IMR-90 (cell line): ENCODE results near the gene SEBOX. TPM values are rescaled to one million over a fixed set of nuclear protein-coding genes. Genes with fewer than 3 reads are reported as not detected.

ENCODE experiments used
- ATAC-seq: fragments of 200-7000 bp; cut with Tn5 transposase; 2 replicates; pipeline ENCODE4 v1.9.1; 2020; ENCODE audit warnings: low read depth, mild to moderate bottlenecking, moderate library complexity
- BruUV-seq: library from RNA; stranded (reverse); fragments of 400-500 nt; replicated peaks from 2 replicates; lab custom pipeline; 2021; lab: Mats Ljungman, UMichigan
- CTCF ChIA-PET: fragments of 300-600 bp; formaldehyde crosslinking; extraction: SDS; loops from one replicate; lab custom pipeline; 2021; ENCODE audit warnings: antibody characterized with exemption; lab: Yijun Ruan, JAX
- POLR2A ChIA-PET: fragments of 300-600 bp; sonication (Branson Sonifier 250); formaldehyde crosslinking; loops from one replicate; lab custom pipeline; 2022; ENCODE audit warnings: antibody characterized with exemption; ENCODE audit not compliant: unreplicated experiment; lab: Charles Lee
- DNase-seq: peaks from one replicate; pipeline ENCODE4 v3.0.0; 2013
- H2AFZ ChIP-seq: replicated peaks from 2 replicates; pipeline ENCODE3; 2013; ENCODE audit warnings: low read length, mild to moderate bottlenecking; ENCODE audit not compliant: poor library complexity
- H2AK5ac ChIP-seq: 2 replicates; pipeline ENCODE4 v1.6.1; 2013; ENCODE audit warnings: low read depth, low read length, inconsistent platforms
- H2AK9ac ChIP-seq: replicated peaks from 2 replicates; pipeline ENCODE3; 2013; ENCODE audit warnings: mild to moderate bottlenecking, low read depth, low read length, moderate library complexity; ENCODE audit not compliant: poor library complexity
- H2BK120ac ChIP-seq: 2 replicates; pipeline ENCODE4 v1.6.1; 2013; ENCODE audit warnings: low read depth, low read length, inconsistent platforms
- H2BK15ac ChIP-seq: 3 replicates; pipeline ENCODE4 v1.6.1; 2013; ENCODE audit warnings: low read depth, low read length, inconsistent platforms
- H2BK20ac ChIP-seq: 2 replicates; pipeline ENCODE4 v1.6.1; 2013; ENCODE audit warnings: low read depth, mild to moderate bottlenecking, inconsistent platforms, low read length, moderate library complexity
- H2BK5ac ChIP-seq: 2 replicates; pipeline ENCODE4 v1.6.1; 2013; ENCODE audit warnings: mild to moderate bottlenecking, low read depth, low read length, inconsistent platforms; ENCODE audit not compliant: poor library complexity, severe bottlenecking
- H3K14ac ChIP-seq: replicated peaks from 2 replicates; pipeline ENCODE4 v1.6.1; 2013; ENCODE audit warnings: low read depth, low read length, inconsistent platforms
- H3K18ac ChIP-seq: 2 replicates; pipeline ENCODE4 v1.6.1; 2013; ENCODE audit warnings: low read depth, low read length, control low read depth
- H3K23ac ChIP-seq: 2 replicates; pipeline ENCODE4 v1.6.1; 2013; ENCODE audit warnings: low read depth, low read length, inconsistent platforms
- H3K27ac ChIP-seq: 2 replicates; pipeline ENCODE4 v1.5.1; 2013; ENCODE audit warnings: mild to moderate bottlenecking, control low read depth, low read length; ENCODE audit not compliant: insufficient read depth
- H3K27me3 ChIP-seq: 2 replicates; pipeline ENCODE4 v1.6.1; 2013; ENCODE audit warnings: low read length; ENCODE audit not compliant: control insufficient read depth, insufficient read depth
- H3K36me3 ChIP-seq: 2 replicates; pipeline ENCODE4 v1.6.1; 2013; ENCODE audit warnings: low read length, mixed read lengths; ENCODE audit not compliant: control insufficient read depth, insufficient read depth
- H3K4ac ChIP-seq: 2 replicates; pipeline ENCODE4 v1.6.1; 2013; ENCODE audit warnings: low read depth, low read length, inconsistent platforms
- H3K4me1 ChIP-seq: 2 replicates; pipeline ENCODE4 v1.6.1; 2013; ENCODE audit warnings: low read length, mixed read lengths; ENCODE audit not compliant: control insufficient read depth, insufficient read depth
- H3K4me2 ChIP-seq: 2 replicates; pipeline ENCODE4 v1.6.1; 2013; ENCODE audit warnings: low read depth, mild to moderate bottlenecking, control low read depth, low read length, moderate library complexity
- H3K4me3 ChIP-seq: 2 replicates; pipeline ENCODE4 v1.5.1; 2013; ENCODE audit warnings: low read depth, mild to moderate bottlenecking, control low read depth, low read length, moderate library complexity; ENCODE audit not compliant: insufficient read depth
- H3K56ac ChIP-seq: 2 replicates; pipeline ENCODE4 v1.6.1; 2013; ENCODE audit warnings: low read length, inconsistent platforms; ENCODE audit not compliant: insufficient read depth; ENCODE audit errors: extremely low read depth
- H3K79me1 ChIP-seq, 2 experiments: 2 replicates each; pipeline ENCODE4 v1.6.1; 2013; ENCODE audit warnings: low read length in 2 of 2, inconsistent platforms in 1 of 2, low read depth in 1 of 2
- H3K9ac ChIP-seq: 2 replicates; pipeline ENCODE4 v1.6.1; 2013; ENCODE audit warnings: low read depth, low read length, control low read depth
- H3K9me1 ChIP-seq: 2 replicates; pipeline ENCODE4 v1.6.1; 2013; ENCODE audit warnings: low read length, inconsistent platforms; ENCODE audit not compliant: insufficient read depth
- H3K9me3 ChIP-seq: 2 replicates; pipeline ENCODE4 v1.6.1; 2013; ENCODE audit warnings: low read length; ENCODE audit not compliant: control insufficient read depth, insufficient read depth
- H4K20me1 ChIP-seq: 2 replicates; pipeline ENCODE4 v1.6.1; 2013; ENCODE audit warnings: low read length, inconsistent platforms; ENCODE audit not compliant: insufficient read depth
- H4K5ac ChIP-seq: 2 replicates; pipeline ENCODE4 v1.6.1; 2013; ENCODE audit warnings: mild to moderate bottlenecking, low read depth, low read length, control low read depth
- H4K8ac ChIP-seq, 2 experiments: 2 replicates each; pipeline ENCODE4 v1.6.1; 2013; ENCODE audit warnings: low read depth in 2 of 2, low read length in 2 of 2, control low read depth in 1 of 2, inconsistent platforms in 1 of 2
- H4K91ac ChIP-seq: 2 replicates; pipeline ENCODE4 v1.6.1; 2013; ENCODE audit warnings: low read depth, low read length, inconsistent platforms; ENCODE audit not compliant: insufficient read depth
- MAFK ChIP-seq: IDR thresholded peaks from 2 replicates; pipeline ENCODE4 v1.6.1; 2012; ENCODE audit warnings: low read depth, low read length, improper control_type of control experiment
- RCOR1 ChIP-seq: IDR thresholded peaks from 2 replicates; pipeline ENCODE4 v1.6.1; 2012; ENCODE audit warnings: mild to moderate bottlenecking, low read length, improper control_type of control experiment; ENCODE audit not compliant: insufficient replicate concordance
- WGBS, 2 experiments: methylation state at CpG; one replicate each; pipeline versions ENCODE4 v1.1.5 to v1.1.7; 2013; ENCODE audit warnings: missing lambda C conversion rate in 2 of 2; ENCODE audit not compliant: insufficient read length in 1 of 2; ENCODE audit errors: extremely low coverage in 2 of 2; 5-methylcytosine and 5-hydroxymethylcytosine counted together
- dilution Hi-C: fragments of 300-500 bp; cut with HindIII; formaldehyde crosslinking; loops from one replicate; pipeline ENCODE4 v1.14.3; 2018; ENCODE audit warnings: low sequenced_read_pairs; ENCODE audit not compliant: unreplicated experiment
- in situ Hi-C: fragments of 300-500 bp; cut with MboI; formaldehyde crosslinking; loops from 3 replicates; pipeline ENCODE4 v1.14.3; 2019; ENCODE audit warnings: low sequenced_read_pairs, inconsistent platforms, mixed read lengths
- intact Hi-C: fragments of 100-400 bp; cut with micrococcal nuclease; formaldehyde crosslinking; loops from 2 replicates; pipeline ENCODE4 v1.10.0; 2022
- polyA plus RNA-seq, 3 experiments: library from polyadenylated mRNA; depleted of rRNA; stranded (reverse); fragments of >200 nt; gene quantifications; 2 replicates each; pipeline ENCODE4 v1.2.3, GENCODE V29; 2012; ENCODE audit warnings: low replicate concordance in 1 of 3
- total RNA-seq: library from RNA; depleted of rRNA; stranded (reverse); fragments of >200 nt; gene quantifications from 2 replicates; pipeline ENCODE4 v1.2.3, GENCODE V29; 2012
- TF ChIP-seq, protein P1 (sequence below): fragments of 150-350 bp; IDR thresholded peaks from 2 replicates; pipeline ENCODE4 v1.6.1; 2016; ENCODE audit warnings: low read depth, mild to moderate bottlenecking, low read length, moderate library complexity, borderline replicate concordance
- TF ChIP-seq, protein P2 (sequence below): fragments of 150-350 bp; IDR thresholded peaks from 2 replicates; pipeline ENCODE4 v1.6.1; 2017; ENCODE audit warnings: mild to moderate bottlenecking, antibody characterized with exemption, low read length, low read depth

The SEBOX gene
- total and polyA plus RNA-seq, 2 of the 4 experiments (the other 2 are of a cell fraction), result not detected

DNA sequence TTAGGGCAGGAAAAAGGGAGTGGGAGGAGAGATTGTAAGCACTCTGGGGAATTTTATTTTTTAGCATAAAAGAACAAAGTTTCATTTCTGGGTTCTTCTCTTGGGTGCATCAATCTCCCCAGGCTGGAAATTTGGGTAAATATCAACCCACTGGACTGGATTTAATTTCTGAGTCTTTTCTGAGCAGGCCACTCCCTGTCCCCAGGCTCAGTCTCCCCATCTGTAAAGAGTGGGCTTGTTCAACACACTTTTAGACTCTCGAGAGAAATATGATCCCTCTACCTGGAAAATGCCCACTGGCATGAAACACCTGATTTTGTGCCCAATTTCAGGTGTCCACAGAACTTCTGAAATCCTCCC is 5.7 kb upstream of the SEBOX start:
- Histone ChIP-seq H3K4me1 (peaks cover 14% of the 10 kb centered on the region; the same call in 1 of the 2 replicates), H3K4me3 (no peak overlapping the region), H2AK9ac (peak overlapping the region; percentile 33), H3K23ac (peak overlapping the region; percentile 53; the same call in 1 of the 2 replicates), H2BK5ac (no peak overlapping the region), H3K4me2 (peak overlapping the region; percentile 70), H2BK20ac (peak overlapping the region; percentile 73), H3K79me1 (peaks cover 5 to 27% of the 10 kb centered on the region in 2 experiments; a peak in 3 of 4 replicates), H3K4ac (peak overlapping the region; percentile 92), H4K5ac (peak overlapping the region; percentile 40), H3K14ac (peak overlapping the region; percentile 91), H3K9me1 (peaks cover 35% of the 10 kb centered on the region), H2BK120ac (peak overlapping the region; percentile 62), H3K18ac (no peak overlapping the region; the same call in 1 of the 2 replicates), H4K20me1 (peaks cover 28% of the 10 kb centered on the region), H4K91ac (peak overlapping the region; percentile 79), H2BK15ac (0 out of 3 replicates have a peak overlapping the region, but pooled peaks have one; percentile 16), H3K9ac (no peak overlapping the region; the same call in 1 of the 2 replicates), H3K9me3 (no peaks in the 10 kb centered on the region), H2AFZ (peak overlapping the region; percentile 70), H2AK5ac (peak overlapping the region; percentile 29; the same call in 1 of the 2 replicates), H3K36me3 (no peaks in the 10 kb centered on the region), H3K56ac (peak overlapping the region; percentile 52; the same call in 1 of the 2 replicates), H3K27me3 (no peaks in the 10 kb centered on the region), H3K27ac (peak overlapping the region; percentile 93; the same call in 1 of the 2 replicates), H4K8ac (peak overlapping the region; percentile 29 to 97)
- POLR2A ChIA-PET, result no interaction called here
- TF ChIP-seq, protein P1, sequence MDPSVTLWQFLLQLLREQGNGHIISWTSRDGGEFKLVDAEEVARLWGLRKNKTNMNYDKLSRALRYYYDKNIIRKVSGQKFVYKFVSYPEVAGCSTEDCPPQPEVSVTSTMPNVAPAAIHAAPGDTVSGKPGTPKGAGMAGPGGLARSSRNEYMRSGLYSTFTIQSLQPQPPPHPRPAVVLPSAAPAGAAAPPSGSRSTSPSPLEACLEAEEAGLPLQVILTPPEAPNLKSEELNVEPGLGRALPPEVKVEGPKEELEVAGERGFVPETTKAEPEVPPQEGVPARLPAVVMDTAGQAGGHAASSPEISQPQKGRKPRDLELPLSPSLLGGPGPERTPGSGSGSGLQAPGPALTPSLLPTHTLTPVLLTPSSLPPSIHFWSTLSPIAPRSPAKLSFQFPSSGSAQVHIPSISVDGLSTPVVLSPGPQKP, result no peak
- TF ChIP-seq, protein P2, sequence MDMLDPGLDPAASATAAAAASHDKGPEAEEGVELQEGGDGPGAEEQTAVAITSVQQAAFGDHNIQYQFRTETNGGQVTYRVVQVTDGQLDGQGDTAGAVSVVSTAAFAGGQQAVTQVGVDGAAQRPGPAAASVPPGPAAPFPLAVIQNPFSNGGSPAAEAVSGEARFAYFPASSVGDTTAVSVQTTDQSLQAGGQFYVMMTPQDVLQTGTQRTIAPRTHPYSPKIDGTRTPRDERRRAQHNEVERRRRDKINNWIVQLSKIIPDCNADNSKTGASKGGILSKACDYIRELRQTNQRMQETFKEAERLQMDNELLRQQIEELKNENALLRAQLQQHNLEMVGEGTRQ, result no peak
- no peak for TF ChIP-seq MAFK
- no peak for TF ChIP-seq RCOR1
- dilution Hi-C loops (no loop called here), intact Hi-C loops (no loop called here), in situ Hi-C loops (no loop called here)
- BruUV-seq, result no TSS peak
- no CpG with 5 or more reads among the region's 1 CpG for WGBS, 2 experiments
- DNase-seq, result no peak
- CTCF ChIA-PET, result interaction anchor here (1.3 kb wide), 1 partner anchor 14 kb away, joined by 6 read pairs; the partner anchor contains the start of gene POLDIP2
- no peak for ATAC-seq
